T-helper 2 cell treated with Interferon-gamma antibody and Interleukin-4, amounts not matched to agents 5 μg/mL and 100 μg/mL, for 36 hours (primary cell): ENCODE results near the gene DCDC2.

Experiments used
- DNase-seq: peaks from one replicate; pipeline ENCODE4 v3.0.0; 2021; ENCODE audit warnings: low spot score
- H3K27ac Mint-ChIP-seq: one replicate; pipeline ENCODE4 v1.8.0; 2021; ENCODE audit warnings: mild to moderate bottlenecking, mixed read lengths
- H3K27me3 Mint-ChIP-seq: one replicate; pipeline ENCODE4 v1.8.0; 2021; ENCODE audit warnings: low read depth, mixed read lengths
- H3K36me3 Mint-ChIP-seq: one replicate; pipeline ENCODE4 v1.8.0; 2021; ENCODE audit warnings: low read depth, mixed read lengths
- H3K4me1 Mint-ChIP-seq: one replicate; pipeline ENCODE4 v1.8.0; 2021; ENCODE audit warnings: low read depth, mixed read lengths
- H3K4me3 Mint-ChIP-seq: one replicate; pipeline ENCODE4 v1.8.0; 2022; ENCODE audit warnings: mild to moderate bottlenecking, moderate library complexity, mixed read lengths
- H3K9me3 Mint-ChIP-seq: one replicate; pipeline ENCODE4 v1.8.0; 2021; ENCODE audit warnings: mixed read lengths

Gene DCDC2

GRCh38 chr6:24356310-24356973 is 1.4 kb downstream of the DCDC2 start:
- DNase-seq, result no peak
- Mint-ChIP-seq H3K27ac (no peak overlapping the region), H3K4me3 (no peak overlapping the region), H3K36me3 (no peaks in the 10 kb centered on the region), H3K4me1 (peaks cover 14% of the 10 kb centered on the region), H3K9me3 (no peaks in the 10 kb centered on the region), H3K27me3 (peaks cover 39% of the 10 kb centered on the region)

DNA sequence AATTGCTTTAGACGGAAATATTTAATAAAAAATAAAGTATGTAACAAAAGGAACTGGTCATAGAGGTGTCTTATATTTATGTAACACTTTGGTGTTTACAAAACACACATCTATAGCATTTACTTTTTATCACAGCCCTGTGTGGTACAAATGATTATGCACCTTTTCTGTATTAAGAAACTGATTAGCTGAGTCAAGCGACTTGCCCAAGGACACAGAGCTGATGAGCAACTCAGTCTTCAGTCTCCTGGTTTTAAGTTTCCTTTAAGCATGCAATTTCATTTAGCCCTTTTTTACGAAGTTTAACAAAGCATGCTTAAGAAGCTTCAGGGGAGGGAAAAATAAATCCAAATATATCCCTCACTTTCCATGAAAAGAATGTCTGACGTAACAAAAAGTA is 2.5 kb downstream of the DCDC2 start:
- H3K4me1 Mint-ChIP-seq, result peaks cover 14% of the 10 kb centered on the region
- no peaks in the 10 kb centered on the region for H3K9me3 Mint-ChIP-seq
- no peak overlapping the region for H3K27ac Mint-ChIP-seq
- DNase-seq, result no peak
- H3K27me3 Mint-ChIP-seq, result peaks cover 45% of the 10 kb centered on the region
- no peaks in the 10 kb centered on the region for H3K36me3 Mint-ChIP-seq
- H3K4me3 Mint-ChIP-seq, result no peak overlapping the region

- Mint-ChIP-seq H3K4me1 (peaks cover 7% of the 10 kb centered on the region), H3K27me3 (peaks cover 49% of the 10 kb centered on the region), H3K9me3 (no peaks in the 10 kb centered on the region), H3K4me3 (no peak overlapping the region), H3K27ac (no peak overlapping the region), H3K36me3 (no peaks in the 10 kb centered on the region)
- DNase-seq, result no peak
Measured at GRCh38 chr6:24353861-24354260, 4.0 kb downstream of the DCDC2 start.

DNA sequence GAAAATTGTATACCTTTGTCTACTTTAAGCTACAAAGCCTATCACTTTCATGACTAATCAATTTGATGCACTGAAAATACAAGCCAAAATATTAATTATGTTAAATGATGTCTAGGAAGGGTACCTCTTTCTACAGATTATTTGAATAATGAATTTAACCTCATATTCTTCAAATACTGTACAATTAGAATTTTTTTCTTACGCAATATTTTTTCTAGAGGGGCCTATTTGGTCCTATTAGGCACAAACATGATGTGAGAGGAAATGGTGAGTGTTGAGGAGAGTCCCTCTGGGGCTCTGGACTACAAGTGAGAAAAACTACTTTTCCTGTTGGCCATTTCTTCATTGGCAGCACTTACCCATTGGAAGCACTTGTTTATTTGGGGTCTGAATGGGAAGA is 5.4 kb downstream of the DCDC2 start:
- H3K27me3 Mint-ChIP-seq, result peaks cover 47% of the 10 kb centered on the region

DNA sequence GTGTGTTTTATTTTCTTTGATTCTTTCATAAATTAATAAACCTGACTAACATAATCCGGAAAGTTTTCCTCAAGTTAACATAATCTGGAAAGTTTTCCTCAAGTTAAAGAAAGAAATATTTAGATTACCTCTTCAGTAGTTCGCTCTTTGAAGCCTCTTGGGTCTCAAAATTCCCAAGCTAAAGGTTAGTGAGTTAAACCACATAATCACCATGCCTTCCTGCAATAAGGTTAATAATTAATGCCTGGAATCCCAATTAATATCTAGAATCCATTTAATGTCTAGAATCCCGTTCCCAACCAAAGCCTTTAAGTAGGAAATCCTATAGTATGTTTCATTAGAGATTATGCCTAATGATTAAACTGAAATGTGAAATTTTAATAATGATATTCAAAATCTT is 12.9 kb downstream of the DCDC2 start:
- peaks cover 18% of the 10 kb centered on the region for H3K27me3 Mint-ChIP-seq
- H3K36me3 Mint-ChIP-seq, result no peaks in the 10 kb centered on the region
- no peak overlapping the region for H3K4me3 Mint-ChIP-seq
- H3K27ac Mint-ChIP-seq, result no peak overlapping the region
- no peaks in the 10 kb centered on the region for H3K9me3 Mint-ChIP-seq
- DNase-seq, result no peak
- no peaks in the 10 kb centered on the region for H3K4me1 Mint-ChIP-seq

More for the DNA sequence above, 5.4 kb downstream of the DCDC2 start:
- Mint-ChIP-seq H3K4me3 (no peak overlapping the region), H3K36me3 (no peaks in the 10 kb centered on the region), H3K9me3 (no peaks in the 10 kb centered on the region), H3K27ac (no peak overlapping the region), H3K4me1 (no peaks in the 10 kb centered on the region)
- DNase-seq, result no peak

DNA sequence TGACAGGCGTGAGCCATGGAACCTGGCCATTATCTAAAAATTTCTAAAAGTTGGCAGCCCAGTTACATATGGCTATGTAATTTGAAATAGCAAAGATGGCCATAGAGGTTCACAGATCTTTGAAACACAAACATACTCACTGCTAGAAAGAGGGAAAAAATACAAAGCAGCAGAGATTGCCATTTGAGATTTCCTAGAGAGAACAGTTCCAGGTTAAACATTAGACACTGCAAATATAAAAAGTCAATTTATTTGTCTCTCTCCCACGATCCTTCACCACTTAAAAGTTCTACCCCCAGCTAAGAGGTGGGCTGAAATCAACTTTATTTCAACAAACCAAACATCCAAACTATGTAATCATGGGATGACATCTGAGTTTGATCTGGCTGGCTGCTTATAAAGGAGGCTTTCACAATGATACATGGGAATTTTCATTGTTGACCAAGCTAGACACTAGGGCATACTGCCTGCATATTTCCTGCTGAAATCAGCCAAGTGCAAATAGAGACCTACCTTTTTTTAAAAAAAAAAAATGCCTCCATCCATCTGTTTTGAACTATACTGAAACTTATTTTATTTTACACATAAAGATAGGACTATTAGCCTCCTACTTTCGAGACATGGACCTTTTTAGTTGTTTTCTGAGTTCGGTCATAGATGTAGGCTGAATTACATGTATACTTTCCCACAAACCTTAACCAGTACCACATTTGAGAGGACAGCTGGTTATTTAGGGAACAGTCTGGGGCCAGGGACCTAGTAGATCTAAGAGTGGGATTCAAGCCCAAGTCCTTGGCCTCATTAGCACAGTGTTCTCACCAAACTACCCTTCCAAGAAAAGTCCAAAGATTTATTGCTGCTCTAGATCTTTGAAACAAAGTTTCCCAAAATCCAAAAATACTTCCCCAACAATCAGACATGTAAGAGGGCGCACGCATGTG is 16.6 kb downstream of the DCDC2 start:
- no peak overlapping the region for H3K27ac Mint-ChIP-seq
- no peak overlapping the region for H3K4me3 Mint-ChIP-seq
- H3K9me3 Mint-ChIP-seq, result peaks cover 8% of the 10 kb centered on the region
- H3K27me3 Mint-ChIP-seq, result peaks cover 8% of the 10 kb centered on the region
- H3K36me3 Mint-ChIP-seq, result no peaks in the 10 kb centered on the region
- H3K4me1 Mint-ChIP-seq, result no peaks in the 10 kb centered on the region
- DNase-seq, result no peak

- DNase-seq, result no peak
- no peak overlapping the region for H3K27ac Mint-ChIP-seq
- H3K36me3 Mint-ChIP-seq, result no peaks in the 10 kb centered on the region
- H3K4me1 Mint-ChIP-seq, result no peaks in the 10 kb centered on the region
- H3K27me3 Mint-ChIP-seq, result peaks cover 5% of the 10 kb centered on the region
- H3K9me3 Mint-ChIP-seq, result peaks cover 8% of the 10 kb centered on the region
- no peak overlapping the region for H3K4me3 Mint-ChIP-seq
Measured at GRCh38 chr6:24339932-24340331, 17.9 kb downstream of the DCDC2 start.

GRCh38 chr6:24334285-24334684 is 23.6 kb downstream of the DCDC2 start:
- Mint-ChIP-seq H3K9me3 (peaks cover 8% of the 10 kb centered on the region), H3K27me3 (peaks cover 7% of the 10 kb centered on the region), H3K4me1 (no peaks in the 10 kb centered on the region), H3K27ac (no peak overlapping the region), H3K4me3 (no peak overlapping the region), H3K36me3 (no peaks in the 10 kb centered on the region)
- DNase-seq, result no peak

DNA sequence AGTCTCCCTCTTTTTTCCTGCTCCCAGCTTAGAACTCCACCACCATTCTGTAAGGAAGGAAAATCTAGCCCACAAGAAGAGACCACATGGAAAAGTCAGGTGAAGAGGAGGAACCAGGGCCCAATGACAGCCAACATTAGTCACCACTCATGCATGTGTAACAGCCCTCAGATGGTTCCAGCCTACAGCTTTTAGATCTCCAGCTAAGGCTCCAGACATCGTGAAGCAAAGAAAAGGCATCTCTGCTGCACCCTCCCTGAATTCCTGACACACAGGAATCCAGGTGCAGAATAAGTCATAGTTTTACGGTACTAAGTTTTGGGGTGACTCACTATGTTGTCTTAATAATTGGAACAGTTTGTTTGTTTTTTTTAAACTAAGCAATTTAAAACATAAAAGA is 25.5 kb downstream of the DCDC2 start:
- Mint-ChIP-seq H3K36me3 (no peaks in the 10 kb centered on the region), H3K4me3 (no peak overlapping the region), H3K27ac (no peak overlapping the region), H3K4me1 (no peaks in the 10 kb centered on the region), H3K27me3 (peaks cover 7% of the 10 kb centered on the region), H3K9me3 (no peaks in the 10 kb centered on the region)
- no peak for DNase-seq

DNA sequence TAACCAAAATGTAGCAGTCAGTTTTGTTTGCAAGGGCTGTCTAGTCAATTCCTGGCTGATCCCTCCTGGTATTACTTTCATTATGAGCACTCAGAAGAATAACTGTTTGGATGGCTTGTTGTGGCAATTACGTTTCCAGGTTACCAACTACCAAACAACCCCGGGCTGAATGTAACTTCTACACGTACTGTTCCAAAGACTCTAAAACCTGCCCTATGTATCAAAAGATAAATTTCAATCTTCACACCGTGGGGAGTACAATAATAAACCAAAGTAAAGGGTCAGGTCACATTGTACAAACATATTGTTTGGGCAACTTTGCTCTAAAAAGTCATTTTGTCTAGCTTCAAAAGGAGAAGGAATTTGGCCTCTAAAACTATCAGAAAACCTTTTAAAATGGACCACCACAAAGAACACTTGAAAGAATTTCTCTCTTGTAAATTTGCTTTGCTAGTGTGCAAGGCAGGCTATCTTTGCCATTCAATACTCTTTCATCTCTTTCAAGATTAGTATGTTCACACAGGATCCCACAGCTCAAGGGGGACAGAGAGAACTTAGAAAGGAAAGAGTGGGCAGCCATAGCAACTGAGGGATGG is 27.6 kb downstream of the DCDC2 start:
- Mint-ChIP-seq H3K4me3 (no peak overlapping the region), H3K36me3 (no peaks in the 10 kb centered on the region), H3K27ac (no peak overlapping the region), H3K9me3 (no peaks in the 10 kb centered on the region), H3K27me3 (peaks cover 9% of the 10 kb centered on the region), H3K4me1 (no peaks in the 10 kb centered on the region)
- DNase-seq, result no peak

GRCh38 chr6:24329451-24329850 is 28.4 kb downstream of the DCDC2 start:
- Mint-ChIP-seq H3K9me3 (no peaks in the 10 kb centered on the region), H3K36me3 (no peaks in the 10 kb centered on the region), H3K4me1 (no peaks in the 10 kb centered on the region), H3K27me3 (peaks cover 9% of the 10 kb centered on the region), H3K4me3 (no peak overlapping the region), H3K27ac (no peak overlapping the region)
- DNase-seq, result no peak

GRCh38 chr6:24329022-24329421 is 28.8 kb downstream of the DCDC2 start:
- Mint-ChIP-seq H3K27ac (no peak overlapping the region), H3K36me3 (no peaks in the 10 kb centered on the region), H3K4me1 (no peaks in the 10 kb centered on the region), H3K9me3 (no peaks in the 10 kb centered on the region), H3K4me3 (no peak overlapping the region), H3K27me3 (peaks cover 10% of the 10 kb centered on the region)
- DNase-seq, result no peak

DNA sequence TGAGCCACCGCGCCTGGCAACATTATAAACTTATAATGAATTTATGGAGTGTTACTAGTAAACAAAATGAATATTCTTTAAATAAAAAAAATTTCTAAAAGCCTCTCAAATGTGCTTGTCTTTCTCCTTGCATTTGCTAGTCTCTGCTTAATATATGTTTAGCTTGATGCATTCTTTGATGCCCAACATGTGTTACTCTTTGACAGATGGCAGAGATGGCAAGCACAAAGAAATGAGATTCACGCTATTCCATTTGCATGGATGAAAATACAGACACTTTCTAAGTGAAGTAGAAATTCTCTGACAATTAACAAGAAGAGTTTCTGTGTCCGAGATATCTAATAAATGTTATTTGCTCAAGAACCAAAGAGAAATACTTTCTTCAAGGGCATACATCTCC is 30.1 kb downstream of the DCDC2 start:
- Mint-ChIP-seq H3K36me3 (no peaks in the 10 kb centered on the region), H3K4me1 (no peaks in the 10 kb centered on the region), H3K4me3 (no peak overlapping the region), H3K27ac (no peak overlapping the region), H3K9me3 (no peaks in the 10 kb centered on the region), H3K27me3 (peaks cover 16% of the 10 kb centered on the region)
- no peak for DNase-seq

DNA sequence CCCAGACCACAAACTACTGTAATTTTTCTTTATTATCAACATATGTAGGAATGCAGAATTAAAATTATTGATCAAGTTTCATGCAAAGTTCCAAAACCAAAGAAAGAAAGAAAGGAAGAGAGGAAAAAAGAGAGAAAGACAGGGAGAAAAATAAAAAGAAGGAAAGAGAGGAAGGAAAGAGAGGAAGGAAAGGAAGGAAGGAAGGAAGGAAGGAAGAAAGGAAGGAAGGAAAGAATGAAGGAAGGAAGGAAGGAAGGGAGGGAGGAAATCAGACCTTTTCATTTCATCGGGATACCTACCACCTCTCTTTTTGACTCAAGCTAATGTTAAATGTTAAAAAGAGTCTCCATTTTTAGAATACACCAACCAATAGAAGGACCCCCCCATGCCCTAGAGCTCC is 31.9 kb downstream of the DCDC2 start:
- DNase-seq, result no peak
- Mint-ChIP-seq H3K36me3 (no peaks in the 10 kb centered on the region), H3K4me3 (no peak overlapping the region), H3K27ac (no peak overlapping the region), H3K4me1 (no peaks in the 10 kb centered on the region), H3K9me3 (no peaks in the 10 kb centered on the region), H3K27me3 (peaks cover 20% of the 10 kb centered on the region)
